Mesothelial cell of epicardium (in vitro differentiated cells): Measurements from ENCODE around the gene VPS54. TPM values are rescaled to one million over a fixed set of nuclear protein-coding genes. Genes with fewer than 3 reads are reported as not detected.
"Not testable (repeated sequence)": the region's sequence is repeated elsewhere in the genome, so short reads cannot be mapped to it uniquely, and the experiment has no call there.

Source experiments
- DNase-seq, 2 experiments: peaks; one replicate each; pipeline ENCODE4 v3.0.0; 2021; ENCODE audit warnings: low spot score in 2 of 2; ENCODE audit not compliant: unreplicated experiment in 2 of 2
- H3K27ac Mint-ChIP-seq: 2 replicates; pipeline ENCODE4 v1.8.0; 2021; ENCODE audit warnings: mixed read lengths
- H3K27me3 Mint-ChIP-seq: 2 replicates; pipeline ENCODE4 v1.8.0; 2021; ENCODE audit warnings: low read depth, mixed read lengths
- H3K36me3 Mint-ChIP-seq: 2 replicates; pipeline ENCODE4 v1.8.0; 2021; ENCODE audit warnings: mixed read lengths
- H3K4me1 Mint-ChIP-seq: 2 replicates; pipeline ENCODE4 v1.8.0; 2021; ENCODE audit warnings: mixed read lengths
- H3K4me3 Mint-ChIP-seq: 2 replicates; pipeline ENCODE4 v1.8.0; 2021; ENCODE audit warnings: mild to moderate bottlenecking, moderate library complexity, mixed read lengths
- H3K9me3 Mint-ChIP-seq: 2 replicates; pipeline ENCODE4 v1.8.0; 2021; ENCODE audit warnings: mixed read lengths
- CTCF ChIP-seq: fragments of 200-600 bp; sonication (generic); IDR thresholded peaks from one replicate; pipeline ENCODE4 v1.5.0; 2021; ENCODE audit warnings: antibody characterized with exemption; ENCODE audit not compliant: unreplicated experiment
- total RNA-seq: library from RNA; stranded (reverse); gene quantifications from 3 replicates; pipeline ENCODE4 v1.2.1, GENCODE V29; 2021

The VPS54 gene
- total RNA-seq, 1 donor from 2014 or later = 35.4 TPM

DNA sequence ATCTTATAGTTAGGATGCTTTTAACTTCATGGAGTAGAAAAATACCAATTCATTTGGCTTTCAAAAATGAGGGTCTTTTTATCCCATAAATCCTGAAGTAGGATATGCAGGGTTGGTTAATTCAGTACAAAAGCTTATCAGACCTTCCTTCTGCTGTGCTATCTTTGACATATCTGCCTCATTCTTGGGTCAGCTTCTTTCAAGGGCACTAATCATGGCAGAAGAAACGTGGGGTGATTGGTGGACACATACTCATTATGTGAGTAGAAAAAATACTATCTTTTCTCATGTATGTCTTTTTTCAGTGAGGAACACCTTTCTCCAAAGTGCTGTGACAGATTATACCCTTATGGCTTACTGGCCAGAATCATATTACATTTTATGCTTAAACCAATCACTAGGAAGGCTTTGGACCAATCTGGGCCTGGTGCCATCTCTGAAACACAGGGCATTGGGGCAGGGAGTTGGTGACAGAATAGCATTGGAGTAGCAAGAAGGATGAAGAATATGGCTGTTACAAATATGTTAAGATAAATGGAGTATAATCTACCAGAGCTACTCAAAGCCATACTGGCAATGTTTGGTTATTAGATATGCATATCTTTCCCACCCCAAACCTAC is 167.4 kb downstream of the VPS54 start:
- no peak for DNase-seq
- H3K27me3 Mint-ChIP-seq = no peaks in the 10 kb centered on the region
- no peak for TF ChIP-seq CTCF
- no peak overlapping the region for H3K27ac Mint-ChIP-seq
- H3K9me3 Mint-ChIP-seq = no peaks in the 10 kb centered on the region
- peaks cover 9% of the 10 kb centered on the region for H3K36me3 Mint-ChIP-seq
- peaks cover 64% of the 10 kb centered on the region for H3K4me1 Mint-ChIP-seq
- no peak overlapping the region for H3K4me3 Mint-ChIP-seq

- Mint-ChIP-seq H3K4me3 (no peak overlapping the region), H3K27ac (peak overlapping the region; percentile 52), H3K9me3 (no peaks in the 10 kb centered on the region), H3K36me3 (peaks cover 2% of the 10 kb centered on the region), H3K4me1 (peaks cover 74% of the 10 kb centered on the region), H3K27me3 (no peaks in the 10 kb centered on the region)
- DNase-seq = no peak
- no peak for TF ChIP-seq CTCF
Observed at GRCh38 chr2:63850649-63851048, 168.6 kb downstream of the VPS54 start.

- Mint-ChIP-seq H3K4me1 (peaks cover 79% of the 10 kb centered on the region), H3K27me3 (no peaks in the 10 kb centered on the region), H3K4me3 (no peak overlapping the region), H3K27ac (peak overlapping the region; percentile 97), H3K9me3 (no peaks in the 10 kb centered on the region), H3K36me3 (peaks cover 2% of the 10 kb centered on the region)
- no peak for DNase-seq
- TF ChIP-seq CTCF = no peak
Observed at GRCh38 chr2:63850204-63850571, 169.0 kb downstream of the VPS54 start.

- TF ChIP-seq CTCF = no peak
- no peak for DNase-seq
Observed at GRCh38 chr2:63849381-63850203, 169.6 kb downstream of the VPS54 start.

DNA sequence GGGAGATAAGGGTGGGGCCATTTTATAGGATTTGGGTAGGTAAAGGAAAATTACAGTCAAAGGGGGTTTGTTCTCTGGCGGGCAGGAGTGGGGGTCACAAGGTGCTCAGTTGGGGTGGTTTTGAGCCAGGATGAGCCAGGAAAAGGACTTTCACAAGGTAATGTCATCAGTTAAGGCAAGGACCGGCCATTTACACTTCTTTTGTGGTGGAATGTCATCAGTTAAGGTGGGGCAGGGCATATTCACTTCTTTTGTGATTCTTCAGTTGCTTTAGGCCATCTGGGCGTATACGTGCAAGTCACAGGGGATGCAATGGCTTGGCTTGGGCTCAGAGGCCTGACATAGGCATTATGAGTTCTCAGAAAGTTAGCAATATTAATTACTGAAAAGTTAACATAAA is 171.7 kb downstream of the VPS54 start:
- H3K9me3 Mint-ChIP-seq, H3K36me3 Mint-ChIP-seq, H3K27me3 Mint-ChIP-seq, H3K4me3 Mint-ChIP-seq, DNase-seq: not testable (repeated sequence)
- H3K27ac Mint-ChIP-seq = peak overlapping the region; percentile 97
- H3K4me1 Mint-ChIP-seq = peaks cover 82% of the 10 kb centered on the region

More at GRCh38 chr2:63849381-63850203, 169.6 kb downstream of the VPS54 start:
- no peaks in the 10 kb centered on the region for H3K9me3 Mint-ChIP-seq
- no peaks in the 10 kb centered on the region for H3K27me3 Mint-ChIP-seq
- H3K36me3 Mint-ChIP-seq = peaks cover 2% of the 10 kb centered on the region
- H3K27ac Mint-ChIP-seq = peak overlapping the region; percentile 97
- peaks cover 82% of the 10 kb centered on the region for H3K4me1 Mint-ChIP-seq
- no peak overlapping the region for H3K4me3 Mint-ChIP-seq

GRCh38 chr2:63846487-63846886 is 172.7 kb downstream of the VPS54 start:
- no peaks in the 10 kb centered on the region for H3K27me3 Mint-ChIP-seq
- TF ChIP-seq CTCF = no peak
- H3K9me3 Mint-ChIP-seq = no peaks in the 10 kb centered on the region
- peak overlapping the region; percentile 82 for H3K27ac Mint-ChIP-seq
- DNase-seq = no peak
- H3K4me3 Mint-ChIP-seq = no peak overlapping the region
- peaks cover 2% of the 10 kb centered on the region for H3K36me3 Mint-ChIP-seq
- H3K4me1 Mint-ChIP-seq = peaks cover 75% of the 10 kb centered on the region
